Dermis microvascular lymphatic vessel endothelial cell (primary cell): ENCODE data around the gene GOLGA8M. TPM values are rescaled to one million over a fixed set of nuclear protein-coding genes. Genes with fewer than 3 reads are reported as not detected.
"Not testable (repeated sequence)": the region's sequence is repeated elsewhere in the genome, so short reads cannot be mapped to it uniquely, and the experiment has no call there.

Experiments
- DNase-seq, 2 donors: peaks; one replicate each; pipeline versions ENCODE4 v3.0.0 to v3.0.0-alpha.2; 2010; ENCODE audit warnings: low read depth in 2 of 2
- total RNA-seq: library from RNA; depleted of rRNA; stranded (reverse); fragments of >200 nt; gene quantifications from 2 replicates; pipeline ENCODE4 v1.2.1, GENCODE V29; 2014

GOLGA8M gene
- total RNA-seq, 1 donor from 2014 or later, result 0.26 TPM

DNA sequence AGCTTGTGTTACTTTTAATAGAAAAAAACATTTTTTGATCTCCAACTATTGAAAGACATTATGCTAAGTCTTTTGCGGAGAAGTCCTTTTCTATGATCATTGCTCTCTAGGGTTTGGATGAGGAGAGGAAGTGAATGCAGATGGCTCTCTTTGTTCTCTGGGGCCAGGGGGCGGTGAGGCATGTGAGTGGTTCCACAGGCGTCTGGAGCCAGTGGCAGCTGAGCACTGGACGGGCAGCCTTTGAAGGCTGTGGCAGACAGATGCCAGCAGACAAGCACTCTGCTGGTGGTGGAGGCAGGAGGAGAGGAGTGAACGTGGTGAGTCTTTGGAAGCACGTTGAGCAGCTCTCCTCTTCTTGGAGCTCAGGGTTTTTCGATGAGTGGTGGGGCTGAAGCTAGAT lies 51.5 kb downstream of the GOLGA8M start:
- DNase-seq, result not testable (repeated sequence)

DNA sequence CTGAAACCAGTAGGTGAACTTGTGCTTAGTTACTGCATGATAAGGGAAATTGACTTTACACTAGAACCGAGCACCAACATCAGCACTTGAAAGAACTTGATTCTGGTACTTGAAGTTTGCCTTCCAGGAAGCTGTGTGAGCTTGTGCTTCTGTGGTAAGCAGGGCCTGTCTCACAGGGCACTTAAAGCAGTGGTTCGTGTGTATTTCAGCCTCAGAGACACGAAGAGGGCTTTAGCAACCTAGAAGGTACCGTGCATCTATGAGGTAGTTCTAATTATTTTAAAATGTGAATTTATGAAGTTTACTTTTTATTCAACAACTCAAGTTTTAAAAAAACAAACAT lies 56.2 kb downstream of the GOLGA8M start:
- not testable (repeated sequence) for DNase-seq

DNA sequence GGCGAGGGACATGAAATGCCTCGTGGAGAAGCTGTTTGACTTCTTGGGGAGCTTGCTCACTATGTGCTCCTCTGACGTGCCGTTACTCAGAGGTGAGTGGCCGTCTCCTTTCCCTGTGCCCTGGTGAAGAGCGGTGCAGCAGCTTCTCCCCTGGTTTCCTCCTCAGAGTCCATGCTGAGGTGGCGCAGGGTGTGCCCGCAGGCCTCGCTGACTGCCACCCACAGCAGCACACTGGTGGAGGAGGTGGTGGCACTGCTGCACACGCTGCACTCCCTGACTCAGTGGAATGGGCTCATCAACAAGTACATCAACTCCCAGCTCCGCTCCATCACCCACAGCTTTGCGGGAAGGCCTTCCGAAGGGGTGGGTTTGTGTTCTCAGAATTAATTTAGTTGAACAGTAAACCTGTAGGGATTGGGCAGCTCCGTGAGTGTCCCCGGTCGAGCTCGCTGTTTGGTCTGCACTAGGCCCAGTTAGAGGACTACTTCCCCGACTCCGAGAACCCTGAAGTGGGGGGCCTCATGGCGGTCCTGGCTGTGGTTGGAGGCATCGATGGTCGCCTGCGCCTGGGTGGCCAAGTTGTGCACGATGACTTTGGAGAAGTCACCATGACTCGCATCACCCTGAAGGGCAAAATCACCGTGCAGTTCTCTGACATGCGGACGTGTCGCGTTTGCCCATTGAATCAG lies 56.7 kb downstream of the GOLGA8M start:
- DNase-seq, result not testable (repeated sequence)

DNA sequence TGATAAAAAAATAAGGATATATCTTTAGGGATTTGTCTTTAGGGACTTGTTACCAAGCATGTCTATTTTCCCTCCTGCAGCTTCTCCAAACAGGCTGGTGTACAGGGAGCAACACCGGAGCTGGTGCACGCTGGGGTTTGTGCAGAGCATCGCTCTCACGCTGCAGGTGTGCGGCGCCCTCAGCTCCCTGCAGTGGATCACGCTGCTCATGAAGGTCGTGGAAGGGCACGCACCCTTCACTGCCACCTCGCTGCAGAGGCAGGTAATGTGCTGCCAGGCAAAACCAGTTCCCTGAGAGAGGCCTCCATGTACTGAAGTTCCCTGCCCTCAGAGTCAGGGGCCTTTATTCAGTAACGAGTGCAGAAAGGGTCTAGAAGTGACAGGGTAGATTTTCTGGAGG lies 58.0 kb downstream of the GOLGA8M start:
- DNase-seq, result not testable (repeated sequence)

DNA sequence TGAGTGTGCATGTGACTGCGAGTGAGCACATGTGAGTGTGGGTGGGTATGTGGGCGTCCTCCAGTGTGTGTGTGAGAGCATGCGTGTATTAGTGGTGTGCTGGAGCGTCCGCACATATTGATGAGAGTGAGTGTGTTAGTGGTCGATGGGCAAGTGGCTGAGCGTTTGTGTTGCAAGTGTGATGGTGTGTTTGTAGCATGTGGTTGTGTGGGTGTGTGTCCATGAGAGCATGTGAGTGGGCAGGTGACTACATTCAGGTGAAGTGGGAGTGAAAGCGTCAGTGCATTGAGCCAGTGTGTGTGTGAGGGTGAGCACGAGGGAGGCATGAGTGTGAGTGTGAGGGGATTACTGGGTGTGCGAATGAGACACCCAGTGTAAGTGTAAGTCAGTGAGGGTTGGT lies 59.7 kb downstream of the GOLGA8M start:
- not testable (repeated sequence) for DNase-seq

Other genes with a start within 250 kb of the GOLGA8M start
- not detected in 2 replicates for gene GOLGA8G, start 179.4 kb downstream of the GOLGA8M start, total RNA-seq
- not detected in 2 replicates for gene GOLGA6L25, start 158.9 kb downstream of the GOLGA8M start, total RNA-seq
- not detected in 2 replicates for gene GOLGA6L7, start 136.2 kb upstream of the GOLGA8M start, total RNA-seq
- gene APBA2, start 173.6 kb upstream of the GOLGA8M start, total RNA-seq, result 22.7 and 44.4 TPM in 2 replicates